Naive thymus-derived CD8-positive, alpha-beta T cell (primary cell): ENCODE measurements around the gene GALR2. TPM values are rescaled to one million over a fixed set of nuclear protein-coding genes. Genes with fewer than 3 reads are reported as not detected.
A peak's percentile ranks its signal among the peaks of the same experiment; 100 is the strongest.

Source experiments
- ATAC-seq, 2 donors: fragments of 150-1000 bp; cut with Tn5 transposase in 1 of 2; sonication (Bioruptor Pico), chemical (Tn5 transposase) in 1 of 2; 1 replicate in 1 of 2; 2 replicates in 1 of 2; pipeline ENCODE4 v1.10.0; 2021; ENCODE audit warnings: mild to moderate bottlenecking in 2 of 2, moderate library complexity in 2 of 2
- POLR2A ChIA-PET: fragments of 350-600 bp; sonication (Branson Sonifier 250); formaldehyde crosslinking; loops from one replicate; lab custom pipeline; 2021; ENCODE audit warnings: antibody characterized with exemption; lab: Charles Lee
- DNase-seq, 10 donors: peaks; one replicate each; pipeline versions ENCODE4 v3.0.0 to v3.0.0-alpha.2; 2020 to 2022
- H3K27ac Mint-ChIP-seq, 10 donors: one replicate each; pipeline ENCODE4 v1.8.0; 2020 to 2022; ENCODE audit warnings: mild to moderate bottlenecking in 10 of 10, mixed read lengths in 10 of 10, moderate library complexity in 4 of 10, inconsistent platforms in 1 of 10
- H3K27me3 Mint-ChIP-seq, 5 donors: one replicate each; pipeline ENCODE4 v1.8.0; 2021 to 2022; ENCODE audit warnings: mixed read lengths in 5 of 5
- H3K36me3 Mint-ChIP-seq, 3 donors: one replicate each; pipeline ENCODE4 v1.8.0; 2020 to 2022; ENCODE audit warnings: mixed read lengths in 3 of 3, mild to moderate bottlenecking in 2 of 3, inconsistent platforms in 1 of 3
- H3K4me1 Mint-ChIP-seq, 4 donors: one replicate each; pipeline ENCODE4 v1.8.0; 2021 to 2022; ENCODE audit warnings: mixed read lengths in 4 of 4
- H3K4me3 Mint-ChIP-seq, 10 donors: one replicate each; pipeline ENCODE4 v1.8.0; 2020 to 2022; ENCODE audit warnings: mild to moderate bottlenecking in 10 of 10, mixed read lengths in 10 of 10, moderate library complexity in 6 of 10, inconsistent platforms in 1 of 10
- H3K9me3 Mint-ChIP-seq, 9 donors: one replicate each; pipeline ENCODE4 v1.8.0; 2020 to 2022; ENCODE audit warnings: mixed read lengths in 9 of 9, mild to moderate bottlenecking in 3 of 9, inconsistent platforms in 1 of 9, moderate library complexity in 1 of 9
- polyA plus RNA-seq, 3 donors: library from polyadenylated mRNA; unstranded; fragments of 300-500 nt; fragmentation: Illumina TruSeq; gene quantifications; one replicate each; pipeline ENCODE4 v1.2.3, GENCODE V29; 2021
- total RNA-seq, 8 experiments: library from RNA in 2 of 8; stranded (reverse) in 2 of 8; gene quantifications; one replicate each; pipeline ENCODE4 v1.2.3 and lab custom pipeline; 2021 to 2026

Gene GALR2
- total RNA-seq (not detected), polyA plus RNA-seq (under 1 TPM in 1 of 3 donors, not detected in 2; 0.70 TPM), total RNA-seq (lab: John Stamatoyannopoulos, UW) (0 to 0.98 (median 0.36) reads per million in 6 experiments)

GRCh38 chr17:76074390-76075363 lies at the start of gene GALR2:
Gene GALR2 (plus strand): TSS chr17:76074781. CDS start chr17:76074884, 103 bp downstream.
- Mint-ChIP-seq H3K27me3 (peaks cover 10 to 32% (median 20%) of the 10 kb centered on the region in 5 donors), H3K36me3 (peaks cover 0 to 11% (median 0%) of the 10 kb centered on the region in 3 donors), H3K4me3 (peak within 1 kb of the TSS; percentile 75 to 94 (median 86)), H3K27ac (peak within 1 kb of the TSS in 8 of 10 donors; percentile 19 to 81 (median 66)), H3K9me3 (peaks cover 0 to 3% (median 0%) of the 10 kb centered on the region in 9 donors), H3K4me1 (peaks cover 29 to 70% (median 68%) of the 10 kb centered on the region in 4 donors)
- no peak for ATAC-seq
- DNase-seq, result no peak
- POLR2A ChIA-PET, result interaction anchor here (1.1 to 1.6 kb wide), 2 partner anchors 28 to 61 kb away, joined by 3 to 5 read pairs; no protein-coding TSS in a partner anchor

- H3K4me3 Mint-ChIP-seq, result no peak overlapping the region
- no peaks in the 10 kb centered on the region for H3K27me3 Mint-ChIP-seq
- H3K9me3 Mint-ChIP-seq, result no peaks in the 10 kb centered on the region
- no peak for DNase-seq
- POLR2A ChIA-PET, result no interaction called here
- no peaks in the 10 kb centered on the region for H3K36me3 Mint-ChIP-seq
- ATAC-seq, result no peak
- H3K4me1 Mint-ChIP-seq, result peaks cover 20 to 57% (median 43%) of the 10 kb centered on the region in 4 donors
- peak overlapping the region in 6 of 10 donors; percentile 67 to 86 (median 82) for H3K27ac Mint-ChIP-seq
Measured at GRCh38 chr17:76025294-76025693, 49.3 kb upstream of the GALR2 start.

- no peaks in the 10 kb centered on the region for H3K36me3 Mint-ChIP-seq
- peak overlapping the region in 1 of 10 donors; percentile 39 for H3K4me3 Mint-ChIP-seq
- DNase-seq, result no peak
- peaks cover 20 to 66% (median 43%) of the 10 kb centered on the region in 4 donors for H3K4me1 Mint-ChIP-seq
- no peaks in the 10 kb centered on the region for H3K27me3 Mint-ChIP-seq
- no peaks in the 10 kb centered on the region for H3K9me3 Mint-ChIP-seq
- peak overlapping the region in 6 of 10 donors; percentile 18 to 70 (median 64) for H3K27ac Mint-ChIP-seq
- ATAC-seq, result no peak
- POLR2A ChIA-PET, result interaction anchor here (0.6 to 0.9 kb wide), 2 partner anchors 45 kb away, joined by 3 read pairs; partner anchors contain the start of gene SRP68
Measured at GRCh38 chr17:76026714-76027158, 47.8 kb upstream of the GALR2 start.

- Mint-ChIP-seq H3K36me3 (no peaks in the 10 kb centered on the region), H3K9me3 (no peaks in the 10 kb centered on the region), H3K27ac (peak within 1 kb of the TSS; percentile 69 to 100 (median 100)), H3K27me3 (no peaks in the 10 kb centered on the region), H3K4me1 (peaks cover 20 to 69% (median 43%) of the 10 kb centered on the region in 4 donors), H3K4me3 (peak within 1 kb of the TSS in 3 of 10 donors; percentile 50 to 93 (median 83))
- no peak for ATAC-seq
- POLR2A ChIA-PET, result interaction anchor here (0.6 to 1.0 kb wide), 4 partner anchors 14 to 46 kb away, joined by 3 to 6 read pairs (median 3); partner anchors contain the start of gene SRP68
- DNase-seq, result no peak
Measured at GRCh38 chr17:76027159-76027839, 47.3 kb upstream of the GALR2 start, which contains the start of gene EVPL. Gene EVPL (minus strand): TSS chr17:76027306. CDS start chr17:76027198, 108 bp downstream.

GRCh38 chr17:76032073-76032779 lies 42.4 kb upstream of the GALR2 start:
- no peak for DNase-seq
- peaks cover 12 to 80% (median 43%) of the 10 kb centered on the region in 4 donors for H3K4me1 Mint-ChIP-seq
- H3K36me3 Mint-ChIP-seq, result no peaks in the 10 kb centered on the region
- POLR2A ChIA-PET, result interaction anchor here (0.6 to 3.5 kb wide), 6 partner anchors 8 to 118 kb away, joined by 3 to 25 read pairs (median 4); partner anchors contain the start of genes EXOC7 and SRP68
- no peaks in the 10 kb centered on the region for H3K9me3 Mint-ChIP-seq
- H3K4me3 Mint-ChIP-seq, result no peak overlapping the region
- peak overlapping the region in 8 of 10 donors; percentile 9 to 76 (median 62) for H3K27ac Mint-ChIP-seq
- no peak for ATAC-seq
- no peaks in the 10 kb centered on the region for H3K27me3 Mint-ChIP-seq

GRCh38 chr17:76032780-76033108 lies 41.8 kb upstream of the GALR2 start:
- ATAC-seq (no peak), DNase-seq (no peak)
- H3K9me3 Mint-ChIP-seq, result no peaks in the 10 kb centered on the region
- peak overlapping the region in 6 of 10 donors; percentile 2 to 61 (median 34) for H3K27ac Mint-ChIP-seq
- H3K4me1 Mint-ChIP-seq, result peaks cover 15 to 79% (median 43%) of the 10 kb centered on the region in 4 donors
- H3K27me3 Mint-ChIP-seq, result no peaks in the 10 kb centered on the region
- no peak overlapping the region for H3K4me3 Mint-ChIP-seq
- peaks cover 0 to 3% (median 1%) of the 10 kb centered on the region in 3 donors for H3K36me3 Mint-ChIP-seq
- POLR2A ChIA-PET, result interaction anchor here (0.6 to 1.5 kb wide), 3 partner anchors 9 to 71 kb away, joined by 3 to 4 read pairs (median 3); partner anchors contain the start of gene EXOC7

- no peak for ATAC-seq
- peak overlapping the region in 9 of 10 donors; percentile 10 to 72 (median 57) for H3K27ac Mint-ChIP-seq
- no peaks in the 10 kb centered on the region for H3K9me3 Mint-ChIP-seq
- H3K4me3 Mint-ChIP-seq, result peak overlapping the region in 1 of 10 donors; percentile 16
- H3K36me3 Mint-ChIP-seq, result peaks cover 0 to 7% (median 1%) of the 10 kb centered on the region in 3 donors
- H3K4me1 Mint-ChIP-seq, result peaks cover 15 to 75% (median 41%) of the 10 kb centered on the region in 4 donors
- no peak for DNase-seq
- POLR2A ChIA-PET, result interaction anchor here (0.9 to 1.5 kb wide), 3 partner anchors 9 to 70 kb away, joined by 3 to 4 read pairs (median 4); partner anchors contain the start of gene EXOC7
- no peaks in the 10 kb centered on the region for H3K27me3 Mint-ChIP-seq
Measured at GRCh38 chr17:76033139-76033538, 41.4 kb upstream of the GALR2 start.

GRCh38 chr17:76034428-76035350 lies 39.9 kb upstream of the GALR2 start:
- no peak for ATAC-seq
- POLR2A ChIA-PET, result interaction anchor here (0.5 to 1.2 kb wide), 3 partner anchors 11 to 43 kb away, joined by 3 to 5 read pairs (median 3); no protein-coding TSS in a partner anchor
- peak overlapping the region in 9 of 10 donors; percentile 37 to 88 (median 61) for H3K27ac Mint-ChIP-seq

GRCh38 chr17:76036497-76037261 lies 37.9 kb upstream of the GALR2 start:
- no peaks in the 10 kb centered on the region for H3K27me3 Mint-ChIP-seq
- ATAC-seq (no peak), DNase-seq (no peak)
- no peaks in the 10 kb centered on the region for H3K9me3 Mint-ChIP-seq
- peaks cover 9 to 45% (median 22%) of the 10 kb centered on the region in 4 donors for H3K4me1 Mint-ChIP-seq
- POLR2A ChIA-PET, result interaction anchor here (0.7 to 2.2 kb wide), 3 partner anchors 15 to 273 kb away, joined by 3 to 5 read pairs (median 5); no protein-coding TSS in a partner anchor
- H3K36me3 Mint-ChIP-seq, result peaks cover 0 to 42% (median 9%) of the 10 kb centered on the region in 3 donors
- H3K4me3 Mint-ChIP-seq, result no peak overlapping the region
- H3K27ac Mint-ChIP-seq, result peak overlapping the region in 9 of 10 donors; percentile 35 to 81 (median 67)

More at GRCh38 chr17:76034428-76035350, 39.9 kb upstream of the GALR2 start:
- Mint-ChIP-seq H3K4me3 (peak overlapping the region in 2 of 10 donors; percentile 33 to 71), H3K36me3 (peaks cover 0 to 22% (median 1%) of the 10 kb centered on the region in 3 donors), H3K9me3 (no peaks in the 10 kb centered on the region), H3K4me1 (peaks cover 11 to 59% (median 28%) of the 10 kb centered on the region in 4 donors), H3K27me3 (no peaks in the 10 kb centered on the region)
- no peak for DNase-seq
